Type B pancreatic cell (in vitro differentiated cells): ENCODE results near the gene BTBD9. TPM values are rescaled to one million over a fixed set of nuclear protein-coding genes. Genes with fewer than 3 reads are reported as not detected.

Source experiments
- DNase-seq: peaks from one replicate; pipeline ENCODE4 v3.0.0; 2021; ENCODE audit warnings: mixed read lengths; ENCODE audit not compliant: unreplicated experiment; ENCODE audit errors: extremely low spot score
- H3K27ac Mint-ChIP-seq: 2 replicates; pipeline ENCODE4 v1.8.0; 2021; ENCODE audit warnings: mild to moderate bottlenecking, mixed read lengths
- H3K27me3 Mint-ChIP-seq: 2 replicates; pipeline ENCODE4 v1.8.0; 2021; ENCODE audit warnings: mixed read lengths
- H3K36me3 Mint-ChIP-seq: 2 replicates; pipeline ENCODE4 v1.8.0; 2021; ENCODE audit warnings: mixed read lengths
- H3K4me1 Mint-ChIP-seq: one replicate; pipeline ENCODE4 v1.8.0; 2021; ENCODE audit warnings: mixed read lengths; ENCODE audit not compliant: unreplicated experiment
- H3K4me3 Mint-ChIP-seq: 2 replicates; pipeline ENCODE4 v1.8.0; 2021; ENCODE audit warnings: mild to moderate bottlenecking, mixed read lengths
- H3K9me3 Mint-ChIP-seq: 2 replicates; pipeline ENCODE4 v1.8.0; 2021; ENCODE audit warnings: mixed read lengths
- total RNA-seq: library from RNA; stranded (reverse); gene quantifications from 2 replicates; pipeline ENCODE4 v1.2.1, GENCODE V29; 2021; ENCODE audit warnings: low replicate concordance
- TF ChIP-seq, protein P1 (sequence below): fragments of 200-600 bp; sonication (generic); conservative IDR thresholded peaks from 2 replicates; pipeline ENCODE4 v1.5.0; 2021; ENCODE audit warnings: antibody characterized with exemption, mild to moderate bottlenecking

Gene BTBD9
- total RNA-seq, 1 donor from 2014 or later: 14.9 TPM

- Mint-ChIP-seq H3K4me1 (peaks cover 5% of the 10 kb centered on the region), H3K4me3 (no peak overlapping the region), H3K27ac (no peak overlapping the region), H3K36me3 (no peaks in the 10 kb centered on the region), H3K9me3 (no peaks in the 10 kb centered on the region), H3K27me3 (no peaks in the 10 kb centered on the region)
- DNase-seq: no peak
- TF ChIP-seq, protein P1, sequence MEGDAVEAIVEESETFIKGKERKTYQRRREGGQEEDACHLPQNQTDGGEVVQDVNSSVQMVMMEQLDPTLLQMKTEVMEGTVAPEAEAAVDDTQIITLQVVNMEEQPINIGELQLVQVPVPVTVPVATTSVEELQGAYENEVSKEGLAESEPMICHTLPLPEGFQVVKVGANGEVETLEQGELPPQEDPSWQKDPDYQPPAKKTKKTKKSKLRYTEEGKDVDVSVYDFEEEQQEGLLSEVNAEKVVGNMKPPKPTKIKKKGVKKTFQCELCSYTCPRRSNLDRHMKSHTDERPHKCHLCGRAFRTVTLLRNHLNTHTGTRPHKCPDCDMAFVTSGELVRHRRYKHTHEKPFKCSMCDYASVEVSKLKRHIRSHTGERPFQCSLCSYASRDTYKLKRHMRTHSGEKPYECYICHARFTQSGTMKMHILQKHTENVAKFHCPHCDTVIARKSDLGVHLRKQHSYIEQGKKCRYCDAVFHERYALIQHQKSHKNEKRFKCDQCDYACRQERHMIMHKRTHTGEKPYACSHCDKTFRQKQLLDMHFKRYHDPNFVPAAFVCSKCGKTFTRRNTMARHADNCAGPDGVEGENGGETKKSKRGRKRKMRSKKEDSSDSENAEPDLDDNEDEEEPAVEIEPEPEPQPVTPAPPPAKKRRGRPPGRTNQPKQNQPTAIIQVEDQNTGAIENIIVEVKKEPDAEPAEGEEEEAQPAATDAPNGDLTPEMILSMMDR: no peak
Observed at GRCh38 chr6:38567436-38567835, 72.3 kb downstream of the BTBD9 start.

GRCh38 chr6:38566295-38567030 is 73.3 kb downstream of the BTBD9 start:
- no peak for DNase-seq
- TF ChIP-seq, protein P1: no peak
- Mint-ChIP-seq H3K36me3 (no peaks in the 10 kb centered on the region), H3K27me3 (no peaks in the 10 kb centered on the region), H3K27ac (no peak overlapping the region), H3K9me3 (no peaks in the 10 kb centered on the region), H3K4me3 (no peak overlapping the region), H3K4me1 (no peaks in the 10 kb centered on the region)

DNA sequence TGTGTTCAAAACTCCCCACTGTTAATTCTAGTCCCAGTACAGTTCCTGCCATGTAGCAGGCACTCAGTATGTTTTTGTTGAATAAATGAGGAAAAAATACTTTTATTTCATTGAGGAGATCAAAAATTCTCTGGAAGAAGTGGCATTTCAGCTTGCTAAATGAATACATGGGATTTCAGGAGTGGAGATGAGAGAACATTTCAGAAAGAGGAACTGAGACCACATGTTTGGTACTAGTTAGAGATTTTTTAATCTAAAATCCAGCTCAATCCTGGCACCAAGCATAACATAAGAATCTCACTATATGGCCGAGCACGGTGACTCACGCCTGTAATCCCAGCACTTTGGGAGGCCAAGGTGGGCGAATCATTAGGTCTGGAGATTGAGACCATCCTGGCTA is 75.4 kb downstream of the BTBD9 start:
- TF ChIP-seq, protein P1: no peak
- Mint-ChIP-seq H3K4me3 (no peak overlapping the region), H3K9me3 (no peaks in the 10 kb centered on the region), H3K4me1 (no peaks in the 10 kb centered on the region), H3K27me3 (no peaks in the 10 kb centered on the region), H3K36me3 (no peaks in the 10 kb centered on the region), H3K27ac (no peak overlapping the region)
- no peak for DNase-seq

DNA sequence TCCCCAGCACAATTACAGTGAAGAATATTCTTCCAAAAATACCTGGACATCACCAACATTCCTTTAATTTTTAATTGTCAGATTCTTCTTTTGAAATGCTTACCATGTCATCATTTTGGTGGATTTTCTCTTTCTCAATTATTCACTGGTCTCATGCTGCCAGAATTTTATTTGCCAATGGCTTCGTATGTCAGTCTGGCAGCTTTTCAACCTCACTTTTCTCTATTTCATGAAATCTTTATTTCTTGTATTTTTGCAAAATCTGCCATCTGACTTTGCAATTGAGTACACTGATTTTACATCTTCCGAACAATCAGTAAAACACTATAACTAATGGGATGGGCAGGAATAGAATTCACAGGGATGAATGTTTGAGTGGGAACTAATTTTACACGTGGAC is 84.1 kb downstream of the BTBD9 start:
- Mint-ChIP-seq H3K9me3 (no peaks in the 10 kb centered on the region), H3K27ac (no peak overlapping the region), H3K4me1 (peaks cover 4% of the 10 kb centered on the region), H3K36me3 (no peaks in the 10 kb centered on the region), H3K4me3 (no peak overlapping the region), H3K27me3 (no peaks in the 10 kb centered on the region)
- TF ChIP-seq, protein P1: no peak
- no peak for DNase-seq

GRCh38 chr6:38554700-38555413 is 84.9 kb downstream of the BTBD9 start:
- peaks cover 4% of the 10 kb centered on the region for H3K4me1 Mint-ChIP-seq
- no peak for DNase-seq
- no peaks in the 10 kb centered on the region for H3K9me3 Mint-ChIP-seq
- no peaks in the 10 kb centered on the region for H3K36me3 Mint-ChIP-seq
- no peak overlapping the region for H3K27ac Mint-ChIP-seq
- TF ChIP-seq, protein P1: no peak
- H3K27me3 Mint-ChIP-seq: no peaks in the 10 kb centered on the region
- no peak overlapping the region for H3K4me3 Mint-ChIP-seq
